Skeletal muscle tissue (tissue), 4 donors: ENCODE measurements around the gene SPAG6. TPM values are rescaled to one million over a fixed set of nuclear protein-coding genes. Genes with fewer than 3 reads are reported as not detected.

Source experiments
- H3K27ac ChIP-seq: one replicate; pipeline ENCODE4 v1.7.0; 2013; ENCODE audit warnings: mild to moderate bottlenecking, low read depth, low read length, inconsistent platforms
- H3K27me3 ChIP-seq, 3 donors: one replicate each; pipeline ENCODE4 v1.7.0; 2013; ENCODE audit warnings: low read length in 3 of 3; ENCODE audit not compliant: control insufficient read depth in 3 of 3, insufficient read depth in 3 of 3
- H3K36me3 ChIP-seq, 3 donors: one replicate each; pipeline ENCODE4 v1.7.0; 2013; ENCODE audit warnings: low read length in 3 of 3; ENCODE audit not compliant: control insufficient read depth in 3 of 3, insufficient read depth in 3 of 3
- H3K4me1 ChIP-seq, 3 donors: one replicate each; pipeline ENCODE4 v1.7.0; 2013; ENCODE audit warnings: low read length in 3 of 3, mild to moderate bottlenecking in 3 of 3; ENCODE audit not compliant: control insufficient read depth in 3 of 3, insufficient read depth in 3 of 3
- H3K4me3 ChIP-seq, 3 donors: one replicate each; pipeline ENCODE4 v1.7.0; 2013; ENCODE audit warnings: low read length in 3 of 3
- H3K9ac ChIP-seq, 3 donors: one replicate each; pipeline ENCODE4 v1.7.0; 2013; ENCODE audit warnings: low read length in 3 of 3, mild to moderate bottlenecking in 3 of 3, moderate library complexity in 2 of 3, low read depth in 1 of 3
- H3K9me3 ChIP-seq, 3 donors: one replicate each; pipeline ENCODE4 v1.7.0; 2013; ENCODE audit warnings: low read length in 3 of 3; ENCODE audit not compliant: control insufficient read depth in 3 of 3
- total RNA-seq: library from RNA; depleted of rRNA; stranded (reverse); fragments of >200 nt; gene quantifications from one replicate; pipeline ENCODE4 v1.2.3, GENCODE V29; 2014
- donor health status: Osteomylitis.

The SPAG6 gene
- total RNA-seq, 1 donor from 2014 or later: 2.6 TPM

GRCh38 chr10:22451346-22451745 is 106.0 kb downstream of the SPAG6 start:
- no peaks in the 10 kb centered on the region for H3K36me3 ChIP-seq
- H3K4me1 ChIP-seq: peaks cover 0 to 5% (median 0%) of the 10 kb centered on the region in 3 donors
- no peaks in the 10 kb centered on the region for H3K9me3 ChIP-seq

GRCh38 chr10:22453320-22453719 is 108.0 kb downstream of the SPAG6 start:
- H3K36me3 ChIP-seq: no peaks in the 10 kb centered on the region
- no peak overlapping the region for H3K9ac ChIP-seq
- H3K27me3 ChIP-seq: peaks cover 0 to 3% (median 0%) of the 10 kb centered on the region in 3 donors
- no peak overlapping the region for H3K27ac ChIP-seq
- H3K4me3 ChIP-seq: no peak overlapping the region
- peaks cover 0 to 5% (median 0%) of the 10 kb centered on the region in 3 donors for H3K4me1 ChIP-seq
- no peaks in the 10 kb centered on the region for H3K9me3 ChIP-seq

More at GRCh38 chr10:22451346-22451745, 106.0 kb downstream of the SPAG6 start:
- no peak overlapping the region for H3K27ac ChIP-seq
- no peak overlapping the region for H3K9ac ChIP-seq
- H3K4me3 ChIP-seq: no peak overlapping the region
- H3K27me3 ChIP-seq: peaks cover 0 to 3% (median 0%) of the 10 kb centered on the region in 3 donors

GRCh38 chr10:22453948-22454591 is 108.8 kb downstream of the SPAG6 start:
- H3K9ac ChIP-seq: no peak overlapping the region
- H3K4me3 ChIP-seq: peak overlapping the region in 1 of 3 donors; percentile 35
- peaks cover 0 to 5% (median 0%) of the 10 kb centered on the region in 3 donors for H3K4me1 ChIP-seq
- H3K36me3 ChIP-seq: no peaks in the 10 kb centered on the region
- H3K9me3 ChIP-seq: no peaks in the 10 kb centered on the region
- H3K27me3 ChIP-seq: peaks cover 0 to 3% (median 3%) of the 10 kb centered on the region in 3 donors
- H3K27ac ChIP-seq: no peak overlapping the region

- Histone ChIP-seq H3K27ac (no peak overlapping the region), H3K9me3 (no peaks in the 10 kb centered on the region), H3K27me3 (peaks cover 0 to 3% (median 0%) of the 10 kb centered on the region in 3 donors), H3K4me1 (peaks cover 0 to 5% (median 0%) of the 10 kb centered on the region in 3 donors), H3K9ac (no peak overlapping the region), H3K36me3 (no peaks in the 10 kb centered on the region), H3K4me3 (no peak overlapping the region)
These were observed 109.3 kb downstream of the SPAG6 start for GRCh38 chr10:22454634-22455033.

GRCh38 chr10:22455068-22455857 is 110.0 kb downstream of the SPAG6 start:
- no peaks in the 10 kb centered on the region for H3K36me3 ChIP-seq
- no peak overlapping the region for H3K4me3 ChIP-seq

GRCh38 chr10:22456486-22456885 is 111.2 kb downstream of the SPAG6 start:
- H3K27me3 ChIP-seq: peaks cover 0 to 3% (median 0%) of the 10 kb centered on the region in 3 donors
- H3K9ac ChIP-seq: no peak overlapping the region
- H3K36me3 ChIP-seq: no peaks in the 10 kb centered on the region
- H3K4me1 ChIP-seq: peaks cover 0 to 5% (median 0%) of the 10 kb centered on the region in 3 donors
- no peaks in the 10 kb centered on the region for H3K9me3 ChIP-seq
- no peak overlapping the region for H3K4me3 ChIP-seq
- H3K27ac ChIP-seq: no peak overlapping the region

More at GRCh38 chr10:22455068-22455857, 110.0 kb downstream of the SPAG6 start:
- Histone ChIP-seq H3K27me3 (peaks cover 0 to 3% (median 0%) of the 10 kb centered on the region in 3 donors), H3K9me3 (no peaks in the 10 kb centered on the region), H3K27ac (no peak overlapping the region), H3K9ac (no peak overlapping the region), H3K4me1 (peaks cover 0 to 5% (median 0%) of the 10 kb centered on the region in 3 donors)

DNA sequence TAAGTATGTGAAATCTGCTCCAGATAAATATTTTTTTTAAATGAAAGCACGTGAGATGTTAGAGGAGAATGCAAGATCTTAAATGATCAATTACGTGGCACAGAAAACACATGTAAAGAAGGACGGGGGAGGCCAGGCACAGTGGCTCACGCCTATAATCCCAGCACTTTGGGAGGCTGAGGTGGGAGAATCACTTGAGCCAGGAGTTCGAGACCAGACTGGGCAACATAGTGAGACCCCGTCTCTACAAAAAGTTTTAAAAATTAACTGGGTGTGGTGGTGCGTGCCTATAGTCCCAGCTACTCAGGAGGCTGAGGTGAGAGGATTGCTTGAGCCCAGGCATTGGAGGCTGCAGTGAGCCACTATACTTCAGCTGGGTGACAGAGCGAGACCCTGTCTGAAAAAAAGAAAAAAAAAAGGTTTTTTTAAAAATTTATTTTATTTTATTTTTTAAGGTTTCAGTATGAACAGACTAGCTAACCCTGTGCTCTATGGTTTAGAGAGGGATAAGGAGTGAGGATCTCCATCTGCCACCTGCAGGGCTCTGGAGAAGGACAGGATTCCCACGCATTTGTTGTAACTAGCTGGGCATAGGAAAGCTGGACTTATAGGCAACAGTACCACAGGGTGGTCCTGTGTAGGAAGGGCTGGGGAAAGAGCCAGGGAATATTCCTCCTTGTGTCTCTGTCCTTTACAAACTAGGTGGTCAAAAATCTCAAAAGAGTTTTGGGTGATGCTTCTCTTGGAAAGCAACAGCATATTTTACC is 113.2 kb downstream of the SPAG6 start:
- no peaks in the 10 kb centered on the region for H3K36me3 ChIP-seq
- H3K4me3 ChIP-seq: no peak overlapping the region
- no peak overlapping the region for H3K27ac ChIP-seq
- peaks cover 0 to 5% (median 0%) of the 10 kb centered on the region in 3 donors for H3K4me1 ChIP-seq
- no peaks in the 10 kb centered on the region for H3K9me3 ChIP-seq
- peaks cover 0 to 3% (median 0%) of the 10 kb centered on the region in 3 donors for H3K27me3 ChIP-seq
- H3K9ac ChIP-seq: no peak overlapping the region

DNA sequence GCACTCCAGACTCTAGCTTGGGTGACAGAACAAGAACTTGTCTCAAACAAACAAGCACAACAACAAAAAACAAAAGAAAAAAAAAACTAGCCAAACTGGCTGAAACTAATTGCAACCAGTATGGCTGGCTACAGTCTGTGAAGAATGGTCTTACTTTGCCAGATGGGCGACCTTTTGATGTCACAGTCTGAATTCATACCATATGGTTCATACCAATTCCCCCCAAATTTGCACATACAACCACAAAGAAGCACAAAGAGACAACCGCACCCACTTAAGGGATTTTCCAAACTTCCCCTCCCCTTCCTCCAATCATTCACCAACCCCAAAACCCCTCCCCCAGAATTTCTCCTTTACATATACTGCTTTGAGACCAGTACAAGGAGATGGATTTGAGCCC is 114.2 kb downstream of the SPAG6 start:
- H3K27me3 ChIP-seq: peaks cover 0 to 3% (median 0%) of the 10 kb centered on the region in 3 donors
- H3K4me1 ChIP-seq: no peaks in the 10 kb centered on the region
- no peaks in the 10 kb centered on the region for H3K9me3 ChIP-seq
- H3K9ac ChIP-seq: no peak overlapping the region
- no peak overlapping the region for H3K27ac ChIP-seq
- H3K36me3 ChIP-seq: no peaks in the 10 kb centered on the region
- no peak overlapping the region for H3K4me3 ChIP-seq

DNA sequence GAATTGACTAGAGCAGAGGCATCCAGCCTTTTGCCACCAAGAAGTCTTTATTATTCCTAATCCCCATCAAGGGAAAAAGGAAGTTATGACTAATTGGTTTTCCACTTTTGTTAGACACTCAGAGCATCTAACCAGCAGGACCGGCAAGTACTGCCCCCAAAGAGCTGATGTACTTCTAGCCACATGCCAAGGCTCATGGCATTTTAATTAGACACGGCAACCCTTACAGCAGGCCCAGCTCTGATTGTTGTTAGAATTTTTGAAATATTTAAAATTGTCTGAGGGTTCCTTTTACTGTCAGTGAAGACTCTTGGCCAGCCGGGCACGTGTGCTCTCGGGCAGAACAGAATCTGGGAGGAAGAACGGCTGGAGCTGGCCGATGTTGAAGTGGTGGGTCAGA is 114.8 kb downstream of the SPAG6 start:
- H3K27me3 ChIP-seq: peaks cover 0 to 3% (median 0%) of the 10 kb centered on the region in 3 donors
- no peak overlapping the region for H3K9ac ChIP-seq
- no peaks in the 10 kb centered on the region for H3K36me3 ChIP-seq
- no peak overlapping the region for H3K27ac ChIP-seq
- no peak overlapping the region for H3K4me3 ChIP-seq
- H3K9me3 ChIP-seq: no peaks in the 10 kb centered on the region
- H3K4me1 ChIP-seq: no peaks in the 10 kb centered on the region
